A549 (cell line): ENCODE data around the gene KEAP1. TPM values are rescaled to one million over a fixed set of nuclear protein-coding genes. Genes with fewer than 3 reads are reported as not detected.

Experiments
- ATAC-seq, 2 experiments: fragments of 200-7000 bp in 1 of 2; fragments of >200 bp in 1 of 2; cut with Nextera tagmentation in 1 of 2; cut with Tn5 transposase in 1 of 2; 3 replicates each; pipeline versions ENCODE4 v1.8.0 to v1.9.1; 2018 to 2020; ENCODE audit warnings: mild to moderate bottlenecking in 1 of 2, moderate library complexity in 1 of 2
- CTCF ChIA-PET: fragments of 300-600 bp; sonication (Branson Sonifier 250); formaldehyde crosslinking; extraction: SDS; loops from one replicate; lab custom pipeline; 2021; ENCODE audit warnings: antibody characterized with exemption, inconsistent platforms; lab: Yijun Ruan, JAX
- POLR2A ChIA-PET: fragments of 350-600 bp; formaldehyde crosslinking; extraction: SDS; loops from one replicate; lab custom pipeline; 2021; ENCODE audit warnings: antibody characterized with exemption, inconsistent platforms; lab: Yijun Ruan, JAX
- DNase-seq, 2 experiments: peaks; one replicate each; pipeline versions ENCODE4 v3.0.0 to v3.0.0-alpha.2; 2011 to 2016; ENCODE audit warnings: low read depth in 1 of 2, low spot score in 1 of 2
- FAIRE-seq: peaks from 2 replicates; lab custom pipeline; 2011; peaks lifted over from hg19 to GRCh38; lab: Jason Lieb, UNC
- H3K27ac ChIP-seq, 2 experiments: fragments of >200 bp; sonication (Bioruptor Twin); formaldehyde crosslinking; 3 replicates each; pipeline ENCODE4 v1.5.1; 2016 to 2017
- H3K4me1 ChIP-seq: fragments of >200 bp; sonication (Bioruptor Twin); formaldehyde crosslinking; 3 replicates; pipeline ENCODE4 v1.6.1; 2016
- H3K4me2 ChIP-seq: fragments of >200 bp; sonication (Bioruptor Twin); formaldehyde crosslinking; 3 replicates; pipeline ENCODE4 v1.6.1; 2016
- H3K4me3 ChIP-seq: fragments of >200 bp; sonication (Bioruptor Twin); formaldehyde crosslinking; 3 replicates; pipeline ENCODE4 v1.5.1; 2016
- H3K9me3 ChIP-seq: fragments of >200 bp; sonication (Bioruptor Twin); formaldehyde crosslinking; 3 replicates; pipeline ENCODE4 v1.6.1; 2016
- ATOH8 ChIP-seq: fragments of 250-450 bp; sonication (Bioruptor Pico); IDR thresholded peaks from 2 replicates; pipeline ENCODE4 v1.5.0; 2020; ENCODE audit warnings: low read depth, mild to moderate bottlenecking, moderate library complexity
- BCL3 ChIP-seq: fragments of >200 bp; sonication (Bioruptor Twin); formaldehyde crosslinking; IDR thresholded peaks from 3 replicates; pipeline ENCODE4 v1.6.1; 2016
- BHLHE40 ChIP-seq: IDR thresholded peaks from 2 replicates; pipeline ENCODE4 v1.6.1; 2012; ENCODE audit warnings: low read depth, low read length, inconsistent platforms
- CEBPB ChIP-seq, 2 experiments: fragments of >200 bp in 1 of 2; sonication (Bioruptor Twin) in 1 of 2; formaldehyde crosslinking in 1 of 2; IDR thresholded peaks; 2 replicates each; pipeline ENCODE4 v1.6.1; 2012 to 2016
- CHD4 ChIP-seq: fragments of 200-600 bp; sonication (generic); IDR thresholded peaks from 2 replicates; pipeline ENCODE4 v1.6.1; 2016; ENCODE audit warnings: antibody characterized with exemption, mild to moderate bottlenecking, borderline replicate concordance
- E2F6 ChIP-seq: IDR thresholded peaks from 2 replicates; pipeline ENCODE4 v1.6.1; 2012; ENCODE audit warnings: low read depth, borderline replicate concordance
- EHMT2 ChIP-seq: fragments of 200-600 bp; sonication (generic); IDR thresholded peaks from 2 replicates; pipeline ENCODE4 v1.6.1; 2016; ENCODE audit warnings: antibody characterized with exemption, low read depth, mild to moderate bottlenecking, moderate library complexity
- EP300 ChIP-seq, 2 experiments: fragments of >200 bp; sonication (Bioruptor Twin); formaldehyde crosslinking; IDR thresholded peaks; 2 replicates in 1 of 2; 3 replicates in 1 of 2; pipeline ENCODE4 v1.6.1; 2016 to 2017
- FOSB ChIP-seq: fragments of 250-450 bp; sonication (Bioruptor Pico); IDR thresholded peaks from 2 replicates; pipeline ENCODE4 v1.5.0; 2020; ENCODE audit warnings: mild to moderate bottlenecking, moderate library complexity
- FOSL2 ChIP-seq, 2 experiments: fragments of 450-650 bp in 1 of 2; fragments of >200 bp in 1 of 2; sonication (Bioruptor Twin) in 1 of 2; formaldehyde crosslinking; IDR thresholded peaks; 2 replicates each; pipeline versions ENCODE4 v1.5.0 to v1.6.1; 2016 to 2020; ENCODE audit warnings: mild to moderate bottlenecking in 1 of 2, moderate library complexity in 1 of 2
- FOXS1 ChIP-seq: fragments of 250-450 bp; sonication (Bioruptor Pico); IDR thresholded peaks from 2 replicates; pipeline ENCODE4 v1.5.0; 2020; ENCODE audit warnings: mild to moderate bottlenecking, moderate library complexity
- HES2 ChIP-seq: fragments of >200 bp; sonication (Bioruptor Twin); formaldehyde crosslinking; IDR thresholded peaks from 2 replicates; pipeline ENCODE4 v1.6.1; 2016
- HOXB13 ChIP-seq: fragments of 250-450 bp; sonication (Bioruptor Pico); IDR thresholded peaks from 2 replicates; pipeline ENCODE4 v1.5.0; 2020; ENCODE audit warnings: low read depth, mild to moderate bottlenecking, moderate library complexity
- JUN ChIP-seq, 2 experiments: fragments of >200 bp; sonication (Bioruptor Twin); formaldehyde crosslinking; IDR thresholded peaks; 2 replicates in 1 of 2; 3 replicates in 1 of 2; pipeline ENCODE4 v1.6.1; 2016 to 2017
- KDM5A ChIP-seq: fragments of 200-600 bp; sonication (generic); IDR thresholded peaks from 2 replicates; pipeline ENCODE4 v1.6.1; 2016; ENCODE audit warnings: antibody characterized with exemption, mild to moderate bottlenecking
- MAFK ChIP-seq: fragments of 450-650 bp; IDR thresholded peaks from 2 replicates; pipeline ENCODE4 v1.6.1; 2014; ENCODE audit not compliant: partially characterized antibody
- MAX ChIP-seq: IDR thresholded peaks from 2 replicates; pipeline ENCODE4 v1.6.1; 2012
- MYC ChIP-seq: IDR thresholded peaks from 2 replicates; pipeline ENCODE4 v1.6.1; 2012; ENCODE audit warnings: mild to moderate bottlenecking, inconsistent platforms, low read length, improper control_type of control experiment, borderline replicate concordance
- NPAS2 ChIP-seq: fragments of 250-450 bp; sonication (Bioruptor Pico); IDR thresholded peaks from 2 replicates; pipeline ENCODE4 v1.8.0; 2022; ENCODE audit warnings: mild to moderate bottlenecking, moderate library complexity, borderline replicate concordance
- PBX3 ChIP-seq: IDR thresholded peaks from 2 replicates; pipeline ENCODE4 v1.6.1; 2012
- PHF8 ChIP-seq: fragments of 200-600 bp; sonication (generic); IDR thresholded peaks from 2 replicates; pipeline ENCODE4 v1.6.1; 2016; ENCODE audit warnings: low read depth, mild to moderate bottlenecking, antibody characterized with exemption, moderate library complexity, borderline replicate concordance
- POLR2A ChIP-seq: IDR thresholded peaks from 2 replicates; pipeline ENCODE4 v1.6.1; 2012; ENCODE audit warnings: mild to moderate bottlenecking, low read length
- RAD21 ChIP-seq, 2 experiments: fragments of >200 bp in 1 of 2; sonication (Bioruptor Twin) in 1 of 2; formaldehyde crosslinking in 1 of 2; IDR thresholded peaks in 1 of 2; conservative IDR thresholded peaks in 1 of 2; 2 replicates in 1 of 2; 3 replicates in 1 of 2; pipeline ENCODE4 v1.6.1; 2012 to 2018; ENCODE audit warnings: inconsistent platforms in 1 of 2
- RARB ChIP-seq: fragments of 250-450 bp; sonication (Bioruptor Pico); IDR thresholded peaks from 2 replicates; pipeline ENCODE4 v1.8.0; 2021; ENCODE audit warnings: mild to moderate bottlenecking, moderate library complexity
- RCOR1 ChIP-seq: fragments of 150-350 bp; IDR thresholded peaks from 2 replicates; pipeline ENCODE4 v1.6.1; 2014; ENCODE audit warnings: antibody characterized with exemption, low read length, low read depth
- REST ChIP-seq: fragments of 200-600 bp; sonication (generic); IDR thresholded peaks from 2 replicates; pipeline ENCODE4 v1.6.1; 2016; ENCODE audit warnings: antibody characterized with exemption, mild to moderate bottlenecking, moderate library complexity
- TFCP2L1 ChIP-seq: fragments of 250-450 bp; sonication (Bioruptor Pico); IDR thresholded peaks from 2 replicates; pipeline ENCODE4 v1.5.0; 2021; ENCODE audit warnings: mild to moderate bottlenecking
- TP53 ChIP-seq: fragments of 250-450 bp; sonication (Bioruptor Pico); IDR thresholded peaks from 2 replicates; pipeline ENCODE4 v1.5.0; 2021; ENCODE audit warnings: mild to moderate bottlenecking, moderate library complexity
- ZNF302 ChIP-seq: fragments of 250-450 bp; sonication (Bioruptor Pico); IDR thresholded peaks from 2 replicates; pipeline ENCODE4 v1.9.0; 2021; ENCODE audit warnings: inconsistent platforms, mild to moderate bottlenecking, moderate library complexity
- ZSCAN20 ChIP-seq: fragments of 250-450 bp; sonication (Bioruptor Pico); IDR thresholded peaks from 2 replicates; pipeline ENCODE4 v1.8.0; 2022; ENCODE audit warnings: mild to moderate bottlenecking, moderate library complexity
- WGBS: methylation state at CpG from one replicate; pipeline ENCODE4 v1.1.6; 2017; ENCODE audit errors: missing lambda C conversion rate; 5-methylcytosine and 5-hydroxymethylcytosine counted together
- polyA minus RNA-seq: library from RNA; depleted of rRNA, polyadenylated mRNA; stranded (reverse); fragments of >200 nt; gene quantifications from 2 replicates; pipeline ENCODE4 v1.2.3, GENCODE V29; 2011; rRNA and poly(A)+ RNA removed
- polyA plus RNA-seq, 4 experiments: library from polyadenylated mRNA; depleted of rRNA in 3 of 4; stranded (reverse); fragments of >200 nt; fragmentation: RNase III in 1 of 4; extraction: RNeasy Plus Mini Kit Qiagen cat#74134 plus additional on column Dnase treatment in 1 of 4; gene quantifications; 2 replicates in 3 of 4; 3 replicates in 1 of 4; pipeline ENCODE4 v1.2.3, GENCODE V29; 2011 to 2017

Gene KEAP1
- polyA plus RNA-seq (2011; rRNA removed) (49.3 and 60.6 TPM in 2 replicates), polyA plus RNA-seq (2017; fragmentation: RNase III; extraction: RNeasy Plus Mini Kit Qiagen cat#74134 plus additional on column Dnase treatment) (67.7 to 73.6 TPM (median 72.1 TPM) in 3 replicates), polyA minus RNA-seq (102 and 118 TPM in 2 replicates)
- polyA plus RNA-seq (2012; cell fraction: cytosol; rRNA removed) = 99.6 and 128 TPM in 2 replicates
- 115 and 159 TPM in 2 replicates for polyA plus RNA-seq (2012; cell fraction: nucleus; rRNA removed)

GRCh38 chr19:10503002-10503789, at the start of gene KEAP1:
KEAP1 (minus strand) TSS chr19:10503356; CDS start chr19:10500033, 3,323 bp downstream.
- POLR2A ChIA-PET = interaction anchor here (0.6 to 0.7 kb wide), 2 partner anchors 15 to 35 kb away, joined by 3 read pairs; no protein-coding TSS in a partner anchor
- CTCF ChIA-PET = interaction anchor here (0.6 to 1.6 kb wide), 4 partner anchors 9 to 258 kb away, joined by 3 to 4 read pairs (median 4); no protein-coding TSS in a partner anchor
- H3K9me3 ChIP-seq = no peaks in the 10 kb centered on the region
- WGBS = 45% methylated on average over 37 of the region's 73 CpGs
- no peak for TF ChIP-seq ZSCAN20 (CRISPR knock-in tag)
- no peak for TF ChIP-seq RAD21 (conservative IDR thresholded peaks at IDR 0.05 in 1 of 2, IDR thresholded peaks at IDR 0.05 in 1 of 2)
- peak; percentile 43; the same call in 1 of the 2 replicates for TF ChIP-seq TFCP2L1 (CRISPR knock-in tag)
- no peak for TF ChIP-seq BHLHE40
- TF ChIP-seq MAX = peak; percentile 79
- no peak for TF ChIP-seq TP53 (CRISPR knock-in tag)
- TF ChIP-seq CHD4 = no peak
- no peak for TF ChIP-seq RARB (CRISPR knock-in tag)
- no peak for TF ChIP-seq EHMT2
- TF ChIP-seq ZNF302 = no peak
- no peak for TF ChIP-seq HES2
- no peak for TF ChIP-seq REST
- no peak for TF ChIP-seq MAFK
- TF ChIP-seq PBX3 = no peak
- TF ChIP-seq MYC = no peak
- TF ChIP-seq ATOH8 (CRISPR knock-in tag) = no peak
- peak in 1 of 2 experiments; percentile 52; a peak in 1 of 4 replicates for TF ChIP-seq CEBPB (IDR thresholded peaks at IDR 0.05)
- peak; percentile 27; the same call in 1 of the 2 replicates for TF ChIP-seq FOXS1
- TF ChIP-seq EP300 (IDR thresholded peaks at IDR 0.05) = no peak
- no peak for TF ChIP-seq FOSB (CRISPR knock-in tag)
- TF ChIP-seq E2F6 = peak; percentile 97
- TF ChIP-seq POLR2A = no peak; the same call in 1 of the 2 replicates
- peak in 1 of 2 experiments; percentile 5; a peak in 2 of 5 replicates for TF ChIP-seq JUN (IDR thresholded peaks at IDR 0.05)
- TF ChIP-seq PHF8 = no peak; the same call in 1 of the 2 replicates
- TF ChIP-seq HOXB13 (CRISPR knock-in tag) = peak; percentile 73; the same call in 1 of the 2 replicates
- no peak for TF ChIP-seq RCOR1
- no peak for TF ChIP-seq NPAS2
- TF ChIP-seq FOSL2 (IDR thresholded peaks at IDR 0.05) = no peak
- no peak for TF ChIP-seq FOSL2 (CRISPR knock-in tag; IDR thresholded peaks at IDR 0.05)
- TF ChIP-seq BCL3 = 0 out of 3 replicates have a peak, but pooled peaks have one; percentile 3
- TF ChIP-seq KDM5A = no peak
- TF ChIP-seq, all 56 proteins: peak for 8
- H3K4me3 ChIP-seq = peak within 1 kb of the TSS; percentile 84
- peak within 1 kb of the TSS; percentile 100 for H3K27ac ChIP-seq
- peak within 1 kb of the TSS; percentile 98 for H3K4me2 ChIP-seq
- DNase-seq = peak; percentile 29 to 53
- FAIRE-seq = no peak
- ATAC-seq = peak; percentile 53 to 65
- peaks cover 21% of the 10 kb centered on the region for H3K4me1 ChIP-seq
